NCI-H774 (cell line): ENCODE results near the gene FAM13A.

Source experiments
- DNase-seq: peaks from one replicate; lab custom pipeline; 2025; lab: John Stamatoyannopoulos, UW

The FAM13A gene

DNA sequence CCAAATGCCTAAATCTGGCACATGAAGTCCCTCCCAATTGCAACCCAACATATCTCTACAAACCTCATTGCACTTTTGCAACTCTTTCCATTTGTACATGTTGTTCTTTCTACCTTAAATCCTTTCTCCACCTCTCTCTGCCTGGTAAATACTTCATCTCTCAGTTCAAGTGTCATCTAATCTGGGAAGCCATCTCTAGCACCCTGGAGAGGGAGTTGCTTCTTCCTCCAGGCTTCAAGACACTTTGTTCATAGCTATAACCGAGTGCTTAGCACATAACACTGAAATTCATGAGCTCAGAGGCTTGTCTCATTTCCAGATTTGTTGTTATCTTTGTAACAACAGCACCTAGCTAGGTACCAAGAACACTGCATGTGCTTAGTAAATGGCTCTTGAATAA, 244.6 kb downstream of the FAM13A start:
- no peak for DNase-seq

DNA sequence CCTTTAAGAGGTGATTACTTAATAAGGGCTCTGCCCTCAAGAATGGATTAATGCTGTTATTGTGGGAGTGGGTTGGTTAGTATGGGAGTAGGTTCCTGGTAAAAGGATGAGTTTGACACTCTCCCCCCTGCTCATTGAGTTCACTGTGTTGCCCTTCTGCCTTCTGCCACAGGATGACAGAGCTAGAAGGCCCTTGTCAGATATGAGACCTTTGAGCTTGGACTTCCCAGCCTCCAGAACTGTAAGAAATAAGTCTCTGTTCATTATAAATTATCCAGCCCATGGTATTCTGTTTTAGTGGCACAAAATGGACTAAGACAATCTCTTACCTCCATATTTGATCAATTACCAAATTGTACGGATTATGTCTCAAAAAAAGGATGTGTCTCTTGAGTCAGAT, 245.1 kb downstream of the FAM13A start:
- no peak for DNase-seq

DNA sequence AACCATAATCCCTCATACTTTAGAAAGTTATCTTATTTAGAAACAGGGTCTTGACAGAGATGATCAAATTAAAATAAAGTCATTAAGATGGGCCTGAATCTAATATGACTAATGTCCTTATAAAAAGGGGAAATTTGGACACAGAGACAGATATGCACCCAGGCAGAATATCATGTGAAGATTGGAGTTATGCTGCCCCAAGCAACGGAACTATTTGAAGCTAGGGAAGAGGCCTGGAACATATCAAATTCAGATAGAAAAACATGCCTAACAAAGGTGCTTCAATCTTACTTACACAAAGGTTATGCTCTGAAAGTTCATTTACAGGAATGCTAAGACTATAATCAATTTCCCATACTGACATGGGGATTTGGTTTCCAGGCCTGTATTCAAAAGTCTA, 246.7 kb downstream of the FAM13A start:
- no peak for DNase-seq

DNA sequence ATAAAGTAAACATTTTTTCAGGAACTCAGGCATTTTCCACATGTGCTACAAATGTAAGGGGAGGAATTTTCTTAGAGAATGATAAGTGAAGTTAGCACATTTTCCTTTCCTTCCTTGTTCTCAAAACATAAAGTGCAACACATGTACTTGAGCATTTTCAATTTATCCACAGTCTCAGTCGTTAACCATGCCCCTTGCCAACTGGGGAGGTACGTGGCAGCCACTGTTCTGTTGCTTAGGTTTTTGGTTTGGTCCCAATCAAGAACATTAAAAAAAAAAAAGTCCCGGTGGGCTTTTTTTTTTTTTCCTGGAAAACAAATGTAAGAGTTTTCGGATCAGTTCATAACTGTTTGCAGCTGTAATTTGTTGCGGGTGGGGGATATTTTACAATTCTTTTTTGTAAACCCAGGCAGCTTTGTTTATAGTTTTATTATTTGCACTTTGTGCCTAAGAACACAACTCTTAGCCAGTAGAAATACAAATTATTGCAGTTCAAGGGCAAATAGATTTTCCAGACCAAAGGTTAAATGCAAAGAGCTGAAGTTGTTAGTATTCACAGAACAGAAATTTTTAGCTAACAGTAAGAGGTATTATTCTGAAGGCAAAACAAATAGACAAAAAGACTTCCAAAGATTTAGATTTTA, 247.3 kb downstream of the FAM13A start:
- no peak for DNase-seq

DNA sequence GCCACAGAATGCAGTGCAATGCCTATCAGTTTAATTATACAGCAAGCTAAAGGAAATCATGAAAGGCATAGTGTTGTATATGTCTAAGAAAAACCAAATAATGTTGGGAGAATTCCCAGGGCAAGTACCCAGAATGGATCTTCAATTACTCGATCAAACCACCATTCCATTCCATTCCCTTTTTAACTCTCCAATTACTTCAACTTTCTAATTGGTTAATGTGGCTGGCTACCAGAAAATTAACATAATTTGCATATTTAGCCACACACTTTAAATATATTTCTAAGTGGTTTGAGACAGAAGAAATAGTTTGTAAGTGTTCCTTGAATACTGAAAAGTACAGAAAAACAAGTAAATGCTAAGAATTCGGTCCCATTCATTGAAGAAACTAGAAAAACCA, 247.9 kb downstream of the FAM13A start:
- DNase-seq: no peak

DNA sequence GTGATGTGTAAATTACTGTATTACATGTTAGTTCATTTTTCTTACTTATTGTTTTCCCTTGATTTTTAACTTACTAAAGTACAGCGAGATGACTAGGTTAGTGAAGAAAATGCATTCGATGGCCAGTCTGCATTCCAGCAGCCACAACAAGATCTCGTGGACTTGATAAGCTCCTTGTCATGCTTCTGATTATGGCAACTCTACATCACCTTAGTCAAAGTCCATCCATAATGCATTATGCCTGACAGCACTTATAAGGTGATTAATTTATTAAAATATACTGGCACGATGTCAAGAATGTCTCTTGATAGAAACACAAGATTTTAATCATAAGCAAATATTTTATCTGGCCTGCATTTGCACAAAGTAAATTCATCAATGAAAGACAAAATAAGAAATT, 249.5 kb downstream of the FAM13A start:
- no peak for DNase-seq

DNA sequence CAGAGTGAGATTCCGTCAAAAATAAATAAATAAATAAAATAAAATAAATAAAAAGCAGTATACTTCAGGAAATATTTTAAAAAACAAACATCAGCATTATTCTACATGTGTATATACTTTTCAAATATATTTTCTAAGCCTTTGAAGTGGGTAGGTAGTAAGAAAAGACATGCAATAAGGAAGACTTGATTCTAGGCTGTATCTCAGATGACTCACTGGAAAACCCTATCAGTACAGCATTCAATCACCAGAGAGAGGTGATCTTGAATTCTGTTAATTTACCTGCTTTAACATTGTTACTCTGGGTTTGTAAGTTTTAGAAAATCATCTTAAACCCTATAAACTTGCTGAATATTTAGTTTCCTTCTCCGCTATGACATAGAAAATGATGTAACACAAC, 252.8 kb downstream of the FAM13A start:
- no peak for DNase-seq

DNA sequence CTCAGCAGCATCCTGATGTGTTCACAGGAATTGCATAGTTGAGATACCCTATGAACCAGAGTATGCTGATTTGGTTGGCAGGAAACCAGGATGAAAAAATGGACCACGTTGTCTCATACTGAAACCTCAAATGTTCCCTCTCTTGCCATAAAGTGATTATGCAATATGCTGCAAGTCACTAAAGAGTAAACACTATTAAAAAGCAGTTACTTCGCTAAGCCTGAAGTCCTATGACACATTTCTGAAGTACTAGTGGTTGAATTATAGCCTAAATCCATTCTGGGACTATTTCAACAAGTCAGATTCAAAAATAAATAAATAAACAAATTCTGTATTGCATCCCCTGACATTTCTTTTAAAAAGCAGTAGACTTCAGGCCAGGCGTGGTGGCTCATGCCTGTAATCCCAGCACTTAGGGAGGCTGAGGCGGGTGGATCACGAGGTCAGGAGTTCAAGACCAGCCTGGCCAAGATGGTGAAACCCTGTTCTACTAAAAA, 253.3 kb downstream of the FAM13A start:
- DNase-seq: no peak

DNA sequence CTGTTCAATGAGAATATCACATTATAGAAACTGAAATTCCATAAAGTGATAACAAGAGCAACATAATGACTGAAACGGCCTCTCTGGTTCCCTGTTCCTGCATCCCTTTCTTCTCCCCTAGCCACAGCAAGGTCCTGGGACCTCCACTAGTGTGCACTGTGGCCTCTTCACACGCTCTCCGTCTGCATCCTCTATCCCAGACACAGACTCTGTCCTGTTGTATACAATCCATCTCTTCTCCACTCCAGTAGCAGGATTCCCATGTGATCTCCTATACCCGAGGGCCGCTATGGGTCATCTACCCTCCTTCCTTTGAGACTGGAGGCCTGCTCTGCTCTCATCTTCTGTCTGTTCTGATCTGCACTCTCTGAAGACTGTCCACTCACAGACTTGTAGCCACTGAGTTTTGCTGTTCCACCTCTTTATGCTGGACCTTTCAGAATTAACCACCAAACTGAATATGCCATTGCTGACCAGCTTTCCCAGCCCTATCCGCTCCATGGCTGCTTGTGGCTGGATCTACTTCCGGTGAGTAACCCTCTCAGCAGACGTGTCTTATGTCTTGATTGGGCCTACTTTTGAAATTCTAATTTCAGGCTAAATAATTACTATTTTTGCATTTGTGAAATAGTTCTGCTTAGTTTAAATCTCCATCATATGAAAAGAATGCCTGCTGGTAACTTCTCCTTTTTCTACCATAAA, 254.2 kb downstream of the FAM13A start:
- DNase-seq: no peak

DNA sequence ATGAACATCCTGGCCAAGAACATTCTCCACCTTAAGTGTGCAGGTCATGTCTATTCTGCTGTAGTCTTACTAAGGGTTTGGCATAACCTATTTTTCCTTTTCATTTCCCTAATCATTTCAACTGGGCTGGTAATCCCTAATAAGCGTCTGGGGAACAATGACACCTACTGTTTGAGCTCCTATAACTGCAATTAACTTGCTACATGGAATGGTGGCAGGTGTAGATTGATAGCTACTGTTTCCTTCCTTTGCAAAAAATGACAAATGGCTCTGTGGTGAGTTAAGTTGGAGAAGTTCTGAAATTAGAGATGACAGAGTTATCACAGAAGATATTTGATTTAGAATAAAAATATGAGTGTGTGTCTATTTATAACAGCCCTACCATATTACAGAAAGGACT, 254.8 kb downstream of the FAM13A start:
- no peak for DNase-seq

DNA sequence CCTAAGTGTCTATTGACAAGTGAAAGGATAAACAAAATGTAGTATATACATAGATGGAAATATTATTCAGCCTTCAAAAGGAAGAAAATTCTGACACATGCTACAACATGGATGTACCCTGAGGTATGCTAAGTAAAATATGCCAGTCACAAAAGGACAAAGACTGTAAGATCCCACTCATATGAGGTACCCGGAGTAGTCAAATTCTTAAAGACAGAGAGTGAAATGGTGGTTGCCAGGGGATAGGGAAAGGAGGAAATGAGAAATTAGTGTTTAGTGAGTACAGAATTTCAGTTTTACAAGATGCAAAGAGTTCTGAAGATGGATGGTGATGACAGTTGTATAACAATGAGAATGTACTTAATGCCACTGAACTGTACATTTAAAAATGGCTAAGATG, 257.1 kb downstream of the FAM13A start:
- no peak for DNase-seq

DNA sequence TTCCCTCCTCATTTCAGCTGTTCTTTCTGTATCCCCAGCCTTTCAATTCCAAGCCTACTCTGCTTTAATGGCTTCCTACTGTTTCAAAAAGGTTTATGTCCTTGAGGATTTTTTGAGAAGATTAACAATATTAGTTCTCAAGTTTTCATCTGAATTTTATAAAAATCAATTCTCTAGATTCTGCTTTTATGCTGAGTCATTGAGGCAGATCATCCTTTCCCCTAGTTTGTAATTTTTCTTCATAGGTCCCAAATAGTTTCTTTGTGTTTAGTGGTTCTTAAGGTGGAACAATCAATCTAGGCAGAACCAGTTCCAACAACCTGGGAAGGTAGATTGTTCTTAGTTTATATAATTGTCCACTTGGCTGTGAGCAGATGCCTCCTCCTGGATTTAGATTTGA, 259.3 kb downstream of the FAM13A start:
- no peak for DNase-seq

DNA sequence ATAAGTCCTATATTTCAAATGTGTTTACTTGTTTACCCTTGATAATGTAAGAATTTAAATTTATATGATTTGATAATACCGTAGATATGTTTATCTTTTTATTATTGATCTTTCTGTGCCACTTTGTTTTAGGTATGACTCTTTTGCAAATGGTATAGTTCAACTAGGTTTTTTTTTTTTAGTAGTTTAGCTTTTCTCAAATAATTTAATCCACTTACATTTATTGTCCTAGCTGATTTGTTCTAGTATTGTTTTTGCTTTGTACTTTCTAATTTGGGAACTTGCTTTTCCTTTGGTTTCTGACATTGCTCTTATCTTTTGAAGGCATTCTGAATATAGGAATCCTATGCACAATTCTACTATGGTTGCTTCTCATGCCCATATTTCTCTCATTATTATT, 260.4 kb downstream of the FAM13A start:
- no peak for DNase-seq

DNA sequence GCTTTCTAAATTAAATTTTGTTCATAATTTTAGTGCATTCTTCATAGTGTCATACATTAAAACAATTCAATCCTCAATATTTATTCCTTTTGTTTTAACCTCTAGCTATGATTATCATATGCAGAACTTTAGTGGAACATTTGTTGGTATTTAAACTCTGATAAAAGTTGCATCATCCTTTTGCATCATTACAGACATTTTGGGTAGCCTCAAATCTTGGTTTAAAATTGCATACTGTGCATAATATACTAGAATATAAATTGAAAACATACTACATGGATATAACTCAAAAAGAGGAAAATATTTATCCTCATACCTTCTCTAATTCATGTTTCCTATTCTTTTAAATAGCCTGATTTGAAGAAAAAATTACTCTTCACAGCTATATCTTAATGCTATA, 262.0 kb downstream of the FAM13A start:
- DNase-seq: no peak

DNA sequence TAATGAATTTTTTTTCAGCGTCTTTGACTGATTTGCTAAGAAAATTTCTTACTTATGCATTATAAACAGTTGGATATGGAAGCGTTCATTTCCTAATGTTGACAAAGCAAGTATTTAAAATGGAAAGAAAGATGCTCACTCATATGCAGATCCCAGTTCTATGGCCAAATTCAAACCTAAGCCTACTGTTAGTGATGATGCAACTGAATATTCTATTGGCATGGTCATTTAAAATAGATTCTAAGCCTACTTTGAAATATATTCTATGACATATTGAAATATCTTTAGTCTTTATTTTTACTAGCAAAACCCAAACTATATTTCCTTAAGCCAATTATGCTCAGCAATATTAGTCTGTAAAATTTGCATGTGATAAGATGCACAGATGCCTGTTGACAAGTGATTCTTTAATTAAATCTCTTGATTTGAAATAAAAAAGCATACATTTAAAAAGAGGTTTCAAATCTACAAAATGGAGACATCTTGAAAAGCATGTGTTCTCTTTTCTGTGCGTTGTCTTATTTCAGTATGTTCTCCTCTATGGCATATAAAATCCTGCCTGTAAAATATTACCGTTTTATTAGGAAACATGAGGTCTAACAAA, 262.8 kb downstream of the FAM13A start:
- no peak for DNase-seq

DNA sequence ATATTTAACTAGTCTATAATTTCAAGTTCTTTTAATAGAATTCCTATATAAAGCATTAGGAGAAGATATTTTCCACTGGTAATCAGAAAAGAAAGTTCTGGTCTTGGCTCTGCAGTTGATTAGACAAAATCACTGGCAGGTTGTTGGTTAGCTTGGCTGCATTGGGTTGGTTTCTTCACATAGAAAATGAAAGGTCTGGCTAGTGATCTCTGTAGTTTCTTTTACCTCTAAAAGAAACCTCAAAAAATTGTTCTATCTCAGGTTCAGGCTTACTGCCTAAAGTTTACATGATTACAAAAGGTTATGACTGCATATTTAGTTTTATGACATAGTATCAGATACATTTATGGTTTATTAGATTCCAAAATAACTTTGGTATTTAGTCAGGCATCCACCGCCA, 263.5 kb downstream of the FAM13A start:
- no peak for DNase-seq

DNA sequence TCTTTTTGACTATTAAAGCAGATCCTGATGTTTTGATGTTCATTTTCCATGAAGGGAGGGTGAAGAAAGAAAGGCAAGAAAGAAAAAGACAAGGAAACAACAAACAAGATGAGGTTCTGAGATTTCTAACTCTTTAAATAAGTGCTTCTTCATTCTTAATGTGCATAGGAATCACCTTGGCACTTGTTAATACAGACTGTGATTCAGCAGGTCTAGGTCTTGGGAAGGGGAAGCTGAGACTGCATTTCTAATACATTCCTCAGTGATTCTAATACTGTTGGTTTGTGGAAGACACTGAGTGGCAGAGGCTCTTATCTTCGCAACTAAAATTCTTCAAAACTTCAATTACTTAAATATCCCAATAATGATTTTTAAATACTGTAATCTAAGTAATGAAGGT, 264.2 kb downstream of the FAM13A start:
- no peak for DNase-seq

DNA sequence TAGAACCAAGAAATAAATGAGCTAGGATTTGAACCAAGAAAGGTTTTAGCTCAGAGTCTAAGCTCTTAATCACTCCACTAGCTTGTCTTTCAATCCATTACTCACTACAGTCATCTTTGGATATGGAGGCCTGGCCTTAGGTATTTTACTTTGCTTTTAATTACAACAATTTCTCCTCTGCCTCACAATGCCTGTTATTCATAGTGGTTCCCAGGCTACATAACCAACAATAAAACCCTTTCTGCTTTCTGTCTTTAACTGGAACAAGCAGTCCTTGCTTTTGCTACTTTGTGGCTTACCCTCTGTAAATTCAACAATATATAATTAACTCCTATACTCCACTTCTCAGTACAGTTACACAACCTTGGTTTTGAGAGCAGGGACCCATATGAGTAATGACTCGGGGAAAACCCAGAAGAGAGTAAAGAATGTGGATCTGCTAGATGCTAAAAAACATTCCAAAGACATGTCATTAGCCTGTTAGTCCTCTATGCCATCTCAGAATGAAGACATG, 264.7 kb downstream of the FAM13A start:
- no peak for DNase-seq

DNA sequence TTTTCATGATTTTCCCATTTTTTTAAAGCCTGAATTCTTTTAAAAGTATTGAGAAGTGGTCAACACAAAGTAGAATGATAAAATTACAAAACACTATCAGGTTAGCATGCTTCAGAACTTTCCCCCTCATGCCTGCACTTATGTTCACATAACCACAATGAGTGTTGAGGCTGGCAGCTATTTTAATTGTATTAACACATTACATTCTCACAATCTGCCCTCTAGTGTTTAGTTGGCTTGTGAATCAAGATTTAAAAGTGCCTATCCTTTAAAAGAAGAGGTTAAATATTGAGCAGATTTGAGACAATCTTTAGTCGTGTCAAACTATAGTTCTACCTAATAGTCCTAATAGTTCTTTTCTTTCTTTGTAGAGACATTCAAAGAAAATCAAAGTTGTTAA, 265.7 kb downstream of the FAM13A start:
- DNase-seq: no peak

DNA sequence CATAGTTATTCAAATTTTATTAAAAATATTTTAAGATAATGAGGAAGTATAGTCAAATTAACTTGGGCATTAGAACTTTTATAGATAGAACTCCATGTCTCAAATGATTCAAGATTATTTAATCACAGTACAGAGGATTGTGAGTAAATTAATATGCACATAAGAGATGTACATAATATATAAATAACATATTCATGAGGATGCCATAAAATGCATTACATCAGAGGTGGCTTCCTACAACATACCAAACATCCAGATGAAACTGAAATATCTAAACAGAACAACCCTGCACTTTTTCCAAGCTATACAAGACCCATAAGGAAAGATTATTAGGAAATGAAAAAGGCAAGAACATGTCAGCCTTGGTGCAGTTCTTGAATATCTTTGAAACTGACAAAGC, 268.1 kb downstream of the FAM13A start:
- DNase-seq: no peak

DNA sequence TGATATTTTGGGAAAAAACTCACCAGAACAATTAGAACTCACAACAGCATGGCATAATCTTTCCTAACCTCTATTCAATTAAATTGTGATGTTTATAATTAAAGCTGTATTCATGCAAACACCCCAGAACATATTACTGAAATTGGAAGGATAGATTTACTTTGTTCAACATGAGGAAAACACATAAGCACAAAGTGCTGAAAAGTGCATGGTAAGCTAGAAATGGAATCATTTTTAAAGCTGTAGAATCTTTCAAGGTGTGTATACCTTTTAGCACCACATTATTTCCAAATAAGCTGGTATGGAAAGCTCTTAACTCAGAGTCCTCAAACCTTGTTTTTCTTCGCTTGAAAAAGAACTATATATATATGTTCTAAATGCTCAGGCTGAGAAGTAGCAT, 268.6 kb downstream of the FAM13A start:
- DNase-seq: no peak

DNA sequence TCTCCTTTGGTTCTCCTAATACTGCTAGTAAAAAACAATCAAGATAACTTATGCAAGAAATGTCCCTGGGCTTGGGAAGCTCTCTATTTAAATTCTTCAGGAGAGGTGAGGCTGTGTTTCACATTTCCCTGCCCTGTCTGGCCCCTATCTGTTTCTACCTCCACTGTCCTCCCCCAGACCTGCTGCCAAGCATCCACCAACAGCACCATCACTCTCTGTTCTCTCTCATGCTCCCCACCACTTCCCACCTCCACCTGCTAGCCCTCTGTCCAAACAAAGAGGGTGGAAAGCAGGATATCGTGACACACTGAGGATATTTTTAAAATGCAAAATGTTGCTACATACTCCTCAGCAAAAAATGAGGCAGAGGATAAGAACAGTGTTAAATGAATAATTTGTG, 271.0 kb downstream of the FAM13A start:
- no peak for DNase-seq

DNA sequence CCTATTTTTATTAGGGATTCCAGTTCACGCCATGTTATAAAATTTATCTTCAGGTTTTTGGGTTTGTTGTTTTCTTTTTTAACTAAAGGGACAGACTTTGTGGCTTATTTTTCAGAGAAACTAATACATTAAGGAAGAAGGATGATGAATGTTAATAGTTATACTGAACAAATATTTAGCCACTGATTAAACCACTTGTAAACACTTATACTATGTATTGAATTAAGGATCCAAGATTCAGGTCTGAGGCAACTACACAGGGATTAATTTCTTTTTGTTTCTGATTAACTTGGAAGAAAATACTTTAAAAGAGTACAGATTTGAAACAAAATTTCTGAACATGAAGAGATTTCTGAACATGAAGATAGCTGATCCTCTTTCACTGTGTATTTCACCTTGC, 276.6 kb downstream of the FAM13A start:
- no peak for DNase-seq
